Measurements from ENCODE around the gene TIMM23.
"Not testable (repeated sequence)": the region's sequence is repeated elsewhere in the genome, so short reads cannot be mapped to it uniquely, and the experiment has no call there.

GRCh38 chr10:45971019-45971418 is 1.3 kb upstream of the TIMM23 start:
- not testable (repeated sequence) for TF ChIP-seq CTCF (conservative IDR thresholded peaks at IDR 0.05; ENCODE audit: low read depth, low read length); RAD21 (IDR thresholded peaks at IDR 0.05; ENCODE audit: low read length); RCOR1 (IDR thresholded peaks at IDR 0.05; ENCODE audit: insufficient replicate concordance, low read length); POLR2A (IDR thresholded peaks at IDR 0.05; ENCODE audit: low read depth, low read length); MAFK (IDR thresholded peaks at IDR 0.05; ENCODE audit: low read depth, low read length); SMC3 (IDR thresholded peaks at IDR 0.05; ENCODE audit: low read depth, low read length); CEBPB (IDR thresholded peaks at IDR 0.05; ENCODE audit: low read depth, low read length); MXI1 (IDR thresholded peaks at IDR 0.05; ENCODE audit: borderline replicate concordance, low read depth, low read length)
- TF ChIP-seq, protein P1, sequence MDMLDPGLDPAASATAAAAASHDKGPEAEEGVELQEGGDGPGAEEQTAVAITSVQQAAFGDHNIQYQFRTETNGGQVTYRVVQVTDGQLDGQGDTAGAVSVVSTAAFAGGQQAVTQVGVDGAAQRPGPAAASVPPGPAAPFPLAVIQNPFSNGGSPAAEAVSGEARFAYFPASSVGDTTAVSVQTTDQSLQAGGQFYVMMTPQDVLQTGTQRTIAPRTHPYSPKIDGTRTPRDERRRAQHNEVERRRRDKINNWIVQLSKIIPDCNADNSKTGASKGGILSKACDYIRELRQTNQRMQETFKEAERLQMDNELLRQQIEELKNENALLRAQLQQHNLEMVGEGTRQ (IDR thresholded peaks at IDR 0.05; ENCODE audit: low read depth, low read length), result not testable (repeated sequence)
